BJ (cell line): ENCODE measurements around the gene FBXL7. TPM values are rescaled to one million over a fixed set of nuclear protein-coding genes. Genes with fewer than 3 reads are reported as not detected.

Experiments used
- CTCF ChIA-PET: fragments of 350-600 bp; formaldehyde crosslinking; extraction: SDS; loops from one replicate; lab custom pipeline; 2021; ENCODE audit warnings: antibody characterized with exemption, inconsistent platforms; lab: Yijun Ruan, JAX
- POLR2A ChIA-PET: fragments of 300-600 bp; sonication (Branson Sonifier 250); formaldehyde crosslinking; extraction: SDS; loops from one replicate; lab custom pipeline; 2021; ENCODE audit warnings: antibody characterized with exemption; lab: Charles Lee
- DNase-seq: peaks from one replicate; pipeline ENCODE4 v3.0.0-alpha.2; 2011; ENCODE audit warnings: low read depth
- H3K27me3 ChIP-seq: 2 replicates; pipeline ENCODE4 v1.6.0; 2011; ENCODE audit warnings: low read length; ENCODE audit not compliant: control insufficient read depth, insufficient read depth
- H3K36me3 ChIP-seq: 2 replicates; pipeline ENCODE4 v1.5.1; 2011; ENCODE audit warnings: low read length; ENCODE audit not compliant: control insufficient read depth, insufficient read depth
- H3K4me3 ChIP-seq: 2 replicates; pipeline ENCODE4 v1.5.1; 2011; ENCODE audit warnings: low read depth, mild to moderate bottlenecking, control low read depth, low read length
- polyA minus RNA-seq: library from RNA; depleted of rRNA, polyadenylated mRNA; stranded (reverse); fragments of >200 nt; gene quantifications from 2 replicates; pipeline ENCODE4 v1.2.3, GENCODE V29; 2011; rRNA and poly(A)+ RNA removed
- polyA plus RNA-seq: library from polyadenylated mRNA; depleted of rRNA; stranded (reverse); fragments of >200 nt; gene quantifications from 2 replicates; pipeline ENCODE4 v1.2.3, GENCODE V29; 2011; rRNA removed
- TF ChIP-seq, protein P1 (sequence below): IDR thresholded peaks from 2 replicates; pipeline ENCODE4 v1.5.1; 2011; ENCODE audit warnings: low read depth, mild to moderate bottlenecking, control low read depth, inconsistent platforms, low read length, moderate library complexity; ENCODE audit not compliant: insufficient read depth

FBXL7 gene
- polyA plus RNA-seq (17.9 and 23.2 TPM in 2 replicates), polyA minus RNA-seq (33.2 and 36.8 TPM in 2 replicates)

DNA sequence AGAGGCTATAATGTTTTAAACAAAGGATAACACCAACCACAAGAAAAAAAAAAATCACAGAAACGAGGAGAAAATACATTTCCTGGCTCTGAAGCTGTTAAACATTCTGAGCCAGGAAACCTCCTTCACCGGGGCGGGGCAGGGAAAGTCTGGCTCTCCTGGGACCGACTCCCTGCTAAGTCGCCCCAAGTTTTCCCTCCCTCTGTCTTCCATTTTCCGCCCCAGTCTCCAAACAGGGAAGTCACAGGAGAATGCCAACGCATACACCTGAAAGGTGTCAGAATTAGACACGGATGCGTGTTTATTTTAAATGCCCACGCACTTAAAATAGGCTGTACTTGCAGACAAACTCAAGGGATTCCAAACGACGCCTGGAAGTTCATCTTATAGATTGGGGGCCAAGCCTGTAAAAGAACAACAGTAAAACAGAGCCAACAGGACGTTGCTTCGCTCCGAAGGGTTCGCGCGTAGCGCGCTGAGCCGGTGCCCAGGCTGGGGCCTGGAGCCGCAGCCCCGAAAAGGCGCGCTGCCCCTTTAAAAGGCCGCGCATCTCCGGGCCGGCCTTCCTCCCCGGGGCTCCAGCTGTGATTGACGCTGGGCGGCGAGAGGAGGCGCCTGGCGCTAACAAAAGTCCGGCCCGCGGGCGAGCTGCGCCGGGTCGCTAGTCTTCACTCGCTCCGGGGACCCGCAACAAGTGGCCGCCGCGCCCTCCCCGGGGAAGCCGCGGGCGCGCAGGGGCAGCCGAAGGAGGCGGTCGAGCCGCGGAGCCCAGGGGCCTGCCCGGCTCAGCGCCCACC, at the start of gene FBXL7:
Gene FBXL7, plus strand, starts transcription at position 653 of the 797 bp plus-strand sequence.
- Histone ChIP-seq H3K4me3 (peak within 1 kb of the TSS; percentile 77), H3K36me3 (no peaks in the 10 kb centered on the region), H3K27me3 (no peaks in the 10 kb centered on the region)
- ChIA-PET POLR2A (interaction anchor here (1.6 kb wide), 1 partner anchor 10 kb away, joined by 4 read pairs; no protein-coding TSS in a partner anchor), CTCF (interaction anchor here (0.6 to 4.8 kb wide), 5 partner anchors 109 to 495 kb away, joined by 3 to 20 read pairs (median 11); no protein-coding TSS in a partner anchor)
- TF ChIP-seq, protein P1, sequence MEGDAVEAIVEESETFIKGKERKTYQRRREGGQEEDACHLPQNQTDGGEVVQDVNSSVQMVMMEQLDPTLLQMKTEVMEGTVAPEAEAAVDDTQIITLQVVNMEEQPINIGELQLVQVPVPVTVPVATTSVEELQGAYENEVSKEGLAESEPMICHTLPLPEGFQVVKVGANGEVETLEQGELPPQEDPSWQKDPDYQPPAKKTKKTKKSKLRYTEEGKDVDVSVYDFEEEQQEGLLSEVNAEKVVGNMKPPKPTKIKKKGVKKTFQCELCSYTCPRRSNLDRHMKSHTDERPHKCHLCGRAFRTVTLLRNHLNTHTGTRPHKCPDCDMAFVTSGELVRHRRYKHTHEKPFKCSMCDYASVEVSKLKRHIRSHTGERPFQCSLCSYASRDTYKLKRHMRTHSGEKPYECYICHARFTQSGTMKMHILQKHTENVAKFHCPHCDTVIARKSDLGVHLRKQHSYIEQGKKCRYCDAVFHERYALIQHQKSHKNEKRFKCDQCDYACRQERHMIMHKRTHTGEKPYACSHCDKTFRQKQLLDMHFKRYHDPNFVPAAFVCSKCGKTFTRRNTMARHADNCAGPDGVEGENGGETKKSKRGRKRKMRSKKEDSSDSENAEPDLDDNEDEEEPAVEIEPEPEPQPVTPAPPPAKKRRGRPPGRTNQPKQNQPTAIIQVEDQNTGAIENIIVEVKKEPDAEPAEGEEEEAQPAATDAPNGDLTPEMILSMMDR, result peak; percentile 49
- DNase-seq, result no peak

DNA sequence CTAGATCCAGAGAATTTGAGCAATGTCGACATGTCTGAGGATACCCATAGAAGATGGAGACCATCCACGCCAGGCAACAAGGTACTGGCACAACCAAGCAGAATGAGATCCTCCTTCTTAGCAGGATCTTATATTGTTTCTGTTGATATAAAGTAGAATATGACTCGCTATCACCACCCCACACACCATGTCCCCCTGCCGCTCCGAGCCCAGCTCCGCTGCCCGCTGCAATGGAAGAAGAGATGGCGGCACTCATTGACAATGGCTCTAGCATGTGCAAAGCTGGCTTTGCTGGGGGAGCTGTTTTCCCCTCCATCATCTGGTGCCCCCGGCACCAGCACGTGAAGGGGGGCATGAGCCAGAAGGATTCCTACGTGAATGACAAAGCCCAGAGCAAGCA, 49.5 kb upstream of the FBXL7 start:
- TF ChIP-seq, protein P1, result no peak
- ChIA-PET POLR2A (no interaction called here), CTCF (no interaction called here)
- Histone ChIP-seq H3K27me3 (0 out of 2 replicates have a peak, but pooled peaks cover 2% of the 10 kb centered on the region), H3K4me3 (no peak overlapping the region), H3K36me3 (no peaks in the 10 kb centered on the region)
- DNase-seq, result no peak

DNA sequence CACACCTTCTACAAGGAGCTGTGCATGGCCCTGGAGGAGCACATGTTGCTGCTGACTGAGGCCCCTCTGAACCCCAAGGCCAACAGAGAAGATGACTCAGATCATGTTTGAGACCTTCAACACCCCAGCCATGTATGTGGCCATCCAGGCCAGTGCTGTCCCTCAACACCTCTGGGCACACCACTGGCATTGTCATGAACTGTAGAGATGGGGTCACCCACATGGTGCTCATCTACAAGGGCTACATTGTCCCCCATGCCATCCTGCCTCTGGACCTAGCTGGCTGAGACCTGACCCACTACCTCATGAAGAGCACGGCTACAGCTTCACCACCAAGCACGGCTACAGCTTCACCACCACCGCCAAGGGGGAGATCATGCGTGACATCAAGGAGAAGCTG, 49.0 kb upstream of the FBXL7 start:
- Histone ChIP-seq H3K27me3 (no peaks in the 10 kb centered on the region), H3K4me3 (no peak overlapping the region), H3K36me3 (no peaks in the 10 kb centered on the region)
- TF ChIP-seq, protein P1, result no peak
- CTCF ChIA-PET, result no interaction called here
- DNase-seq, result no peak
- POLR2A ChIA-PET, result no interaction called here

DNA sequence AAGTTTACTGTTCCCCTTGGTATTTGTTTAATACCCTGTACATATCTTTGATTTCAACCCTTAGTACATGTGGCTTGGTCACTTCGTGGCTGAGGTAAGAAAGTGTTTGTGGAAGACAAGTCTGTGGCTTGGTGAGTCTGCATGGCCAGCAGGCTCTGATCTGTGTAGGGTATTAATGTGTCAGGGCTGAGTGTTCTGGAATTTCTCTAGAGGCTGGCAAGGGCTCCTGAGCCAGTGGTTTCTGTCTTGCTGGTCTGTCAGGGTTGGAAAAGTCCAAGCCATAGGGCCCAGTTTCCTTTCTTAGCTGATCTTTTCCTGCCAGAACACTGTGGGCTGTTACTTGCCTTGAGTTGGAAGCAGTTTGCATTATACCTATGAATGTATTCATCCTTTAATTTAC, 48.0 kb upstream of the FBXL7 start:
- H3K27me3 ChIP-seq, result no peaks in the 10 kb centered on the region
- H3K4me3 ChIP-seq, result no peak overlapping the region
- no peaks in the 10 kb centered on the region for H3K36me3 ChIP-seq
- DNase-seq, result no peak
- POLR2A ChIA-PET, result no interaction called here
- CTCF ChIA-PET, result no interaction called here
- TF ChIP-seq, protein P1, result no peak

DNA sequence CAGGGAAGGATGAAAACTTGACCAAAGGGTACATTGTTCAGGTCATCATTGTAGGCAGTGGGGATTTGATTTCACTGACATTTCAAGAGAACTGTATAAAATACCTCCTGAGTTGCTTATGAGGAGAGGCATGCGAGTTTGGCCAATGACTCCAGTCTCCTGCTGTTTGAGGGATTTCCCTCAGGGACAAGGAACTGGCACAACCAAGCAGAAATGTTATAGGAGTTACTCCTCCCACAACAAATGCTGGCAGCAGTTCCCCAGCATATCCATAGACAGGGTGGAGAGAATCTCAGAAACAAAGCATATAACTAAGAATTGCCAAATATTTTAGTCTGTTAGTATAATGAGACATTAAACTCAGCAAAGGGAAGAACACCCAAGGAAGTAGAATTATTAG, 47.2 kb upstream of the FBXL7 start:
- no peaks in the 10 kb centered on the region for H3K27me3 ChIP-seq
- TF ChIP-seq, protein P1, result no peak
- CTCF ChIA-PET, result no interaction called here
- H3K4me3 ChIP-seq, result no peak overlapping the region
- POLR2A ChIA-PET, result no interaction called here
- no peaks in the 10 kb centered on the region for H3K36me3 ChIP-seq
- DNase-seq, result no peak
